Tibial nerve (tissue), 4 donors: ENCODE data around the gene RAPSN. TPM values are rescaled to one million over a fixed set of nuclear protein-coding genes. Genes with fewer than 3 reads are reported as not detected.

ENCODE experiments used
- DNase-seq, 2 donors: peaks; one replicate each; pipeline ENCODE4 v3.0.0-alpha.2; 2019; ENCODE audit warnings: low spot score in 2 of 2
- H3K27ac ChIP-seq, 4 donors: fragments of 200-600 bp; sonication (generic) in 3 of 4; one replicate each; pipeline ENCODE4 v1.5.1; 2017 to 2019; ENCODE audit warnings: mild to moderate bottlenecking in 1 of 4
- H3K27me3 ChIP-seq, 2 donors: fragments of 200-600 bp; sonication (generic) in 1 of 2; one replicate each; pipeline versions ENCODE4 v1.5.1 to v1.6.0; 2017 to 2019
- H3K36me3 ChIP-seq, 3 donors: fragments of 200-600 bp; sonication (generic); one replicate each; pipeline ENCODE4 v1.5.1; 2018 to 2019
- H3K4me1 ChIP-seq, 4 donors: fragments of 200-600 bp; sonication (generic) in 3 of 4; one replicate each; pipeline ENCODE4 v1.5.1; 2017 to 2019
- H3K4me3 ChIP-seq, 4 donors: fragments of 200-600 bp; sonication (generic) in 3 of 4; one replicate each; pipeline ENCODE4 v1.5.1; 2017 to 2019; ENCODE audit warnings: mild to moderate bottlenecking in 1 of 4, moderate library complexity in 1 of 4
- H3K9me3 ChIP-seq, 4 donors: fragments of 200-600 bp; sonication (generic) in 3 of 4; one replicate each; pipeline ENCODE4 v1.5.1; 2017 to 2019
- EP300 ChIP-seq, 2 donors: sonication (generic); formaldehyde crosslinking; IDR thresholded peaks; one replicate each; pipeline ENCODE4 v1.6.1; 2017; ENCODE audit warnings: antibody characterized with exemption in 2 of 2, mild to moderate bottlenecking in 1 of 2
- POLR2A ChIP-seq, 2 donors: fragments of 450-650 bp; IDR thresholded peaks; one replicate each; pipeline ENCODE4 v1.6.1; 2017; ENCODE audit warnings: antibody characterized with exemption in 2 of 2, mild to moderate bottlenecking in 2 of 2, moderate library complexity in 2 of 2
- WGBS, 2 donors: methylation state at CpG; one replicate each; pipeline ENCODE4 v1.1.5; 2018; 5-methylcytosine and 5-hydroxymethylcytosine counted together
- total RNA-seq, 4 donors: library from RNA; depleted of rRNA; stranded (reverse); fragments of >200 nt; gene quantifications; one replicate each; pipeline ENCODE4 v1.1.0, GENCODE V29; 2016
- TF ChIP-seq, protein P1 (sequence below), 5 experiments: fragments of 200-600 bp in 3 of 5; fragments of 450-650 bp in 2 of 5; sonication (generic) in 3 of 5; IDR thresholded peaks; one replicate each; pipeline ENCODE4 v1.5.1; 2016 to 2019; ENCODE audit warnings: antibody characterized with exemption in 5 of 5, mild to moderate bottlenecking in 3 of 5, moderate library complexity in 2 of 5

Gene RAPSN
- total RNA-seq, 4 donors from 2014 or later, result 2.2 to 6.7 (median 2.7) TPM

- peaks cover 0 to 19% (median 0%) of the 10 kb centered on the region in 4 donors for H3K4me1 ChIP-seq
- WGBS, 2 donors, result 76 to 89% methylated on average over 1 of the region's 1 CpG
- H3K9me3 ChIP-seq, result no peaks in the 10 kb centered on the region
- peaks cover 8 to 95% (median 29%) of the 10 kb centered on the region in 3 donors for H3K36me3 ChIP-seq
- no peak for DNase-seq
- no peak overlapping the region for H3K27ac ChIP-seq
- no peak overlapping the region for H3K4me3 ChIP-seq
- TF ChIP-seq EP300 (IDR thresholded peaks at IDR 0.05), result no peak
- TF ChIP-seq, protein P1, sequence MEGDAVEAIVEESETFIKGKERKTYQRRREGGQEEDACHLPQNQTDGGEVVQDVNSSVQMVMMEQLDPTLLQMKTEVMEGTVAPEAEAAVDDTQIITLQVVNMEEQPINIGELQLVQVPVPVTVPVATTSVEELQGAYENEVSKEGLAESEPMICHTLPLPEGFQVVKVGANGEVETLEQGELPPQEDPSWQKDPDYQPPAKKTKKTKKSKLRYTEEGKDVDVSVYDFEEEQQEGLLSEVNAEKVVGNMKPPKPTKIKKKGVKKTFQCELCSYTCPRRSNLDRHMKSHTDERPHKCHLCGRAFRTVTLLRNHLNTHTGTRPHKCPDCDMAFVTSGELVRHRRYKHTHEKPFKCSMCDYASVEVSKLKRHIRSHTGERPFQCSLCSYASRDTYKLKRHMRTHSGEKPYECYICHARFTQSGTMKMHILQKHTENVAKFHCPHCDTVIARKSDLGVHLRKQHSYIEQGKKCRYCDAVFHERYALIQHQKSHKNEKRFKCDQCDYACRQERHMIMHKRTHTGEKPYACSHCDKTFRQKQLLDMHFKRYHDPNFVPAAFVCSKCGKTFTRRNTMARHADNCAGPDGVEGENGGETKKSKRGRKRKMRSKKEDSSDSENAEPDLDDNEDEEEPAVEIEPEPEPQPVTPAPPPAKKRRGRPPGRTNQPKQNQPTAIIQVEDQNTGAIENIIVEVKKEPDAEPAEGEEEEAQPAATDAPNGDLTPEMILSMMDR (IDR thresholded peaks at IDR 0.05), result no peak
- TF ChIP-seq POLR2A (IDR thresholded peaks at IDR 0.05), result no peak
- no peaks in the 10 kb centered on the region for H3K27me3 ChIP-seq
These were observed 34.5 kb upstream of the RAPSN start for GRCh38 chr11:47483457-47483856.

GRCh38 chr11:47480762-47481161 is 31.8 kb upstream of the RAPSN start:
- Histone ChIP-seq H3K4me3 (no peak overlapping the region), H3K4me1 (peaks cover 0 to 15% (median 0%) of the 10 kb centered on the region in 4 donors), H3K36me3 (peaks cover 12 to 98% (median 50%) of the 10 kb centered on the region in 3 donors), H3K27me3 (no peaks in the 10 kb centered on the region), H3K27ac (no peak overlapping the region), H3K9me3 (no peaks in the 10 kb centered on the region)
- no peak for TF ChIP-seq EP300 (IDR thresholded peaks at IDR 0.05)
- TF ChIP-seq, protein P1 (IDR thresholded peaks at IDR 0.05), result no peak
- no peak for TF ChIP-seq POLR2A (IDR thresholded peaks at IDR 0.05)
- WGBS, 2 donors, result 94 to 96% methylated on average over 6 of the region's 6 CpGs
- DNase-seq, result no peak

GRCh38 chr11:47478651-47479329 is 29.9 kb upstream of the RAPSN start:
- 60 to 63% methylated on average over 5 of the region's 5 CpGs for WGBS, 2 donors
- TF ChIP-seq, protein P1 (IDR thresholded peaks at IDR 0.05), result no peak
- TF ChIP-seq EP300 (IDR thresholded peaks at IDR 0.05) (no peak), POLR2A (IDR thresholded peaks at IDR 0.05) (no peak)
- Histone ChIP-seq H3K27me3 (no peaks in the 10 kb centered on the region), H3K36me3 (peaks cover 8 to 98% (median 42%) of the 10 kb centered on the region in 3 donors), H3K4me1 (peaks cover 0 to 15% (median 0%) of the 10 kb centered on the region in 4 donors), H3K27ac (no peak overlapping the region), H3K9me3 (no peaks in the 10 kb centered on the region), H3K4me3 (no peak overlapping the region)
- DNase-seq, result no peak

- no peak for DNase-seq
- Histone ChIP-seq H3K4me3 (no peak overlapping the region), H3K27me3 (no peaks in the 10 kb centered on the region), H3K9me3 (no peaks in the 10 kb centered on the region), H3K36me3 (peaks cover 8 to 98% (median 33%) of the 10 kb centered on the region in 3 donors), H3K27ac (no peak overlapping the region), H3K4me1 (peaks cover 0 to 15% (median 0%) of the 10 kb centered on the region in 4 donors)
- TF ChIP-seq, protein P1 (IDR thresholded peaks at IDR 0.05), result no peak
- TF ChIP-seq EP300 (IDR thresholded peaks at IDR 0.05), result no peak
- no peak for TF ChIP-seq POLR2A (IDR thresholded peaks at IDR 0.05)
- WGBS, 2 donors, result 81 to 84% methylated on average over 4 of the region's 4 CpGs
These were observed 28.8 kb upstream of the RAPSN start for GRCh38 chr11:47477753-47478152.

- Histone ChIP-seq H3K4me1 (peaks cover 0 to 15% (median 0%) of the 10 kb centered on the region in 4 donors), H3K36me3 (peaks cover 8 to 98% (median 37%) of the 10 kb centered on the region in 3 donors), H3K27ac (peak overlapping the region in 1 of 4 donors; percentile 28), H3K27me3 (no peaks in the 10 kb centered on the region), H3K9me3 (no peaks in the 10 kb centered on the region), H3K4me3 (no peak overlapping the region)
- DNase-seq, result no peak
- TF ChIP-seq, protein P1 (IDR thresholded peaks at IDR 0.05), result no peak
- TF ChIP-seq POLR2A (IDR thresholded peaks at IDR 0.05) (no peak), EP300 (IDR thresholded peaks at IDR 0.05) (no peak)
These were observed 28.4 kb upstream of the RAPSN start for GRCh38 chr11:47477323-47477722.
